Activated CD4-positive, alpha-beta memory T cell treated with anti-CD3 and anti-CD28 coated beads for 36 hours (primary cell): ENCODE measurements around the gene SNAI3. TPM values are rescaled to one million over a fixed set of nuclear protein-coding genes. Genes with fewer than 3 reads are reported as not detected.

Experiments
- CTCF ChIA-PET: fragments of 350-600 bp; sonication (Branson Sonifier 250); formaldehyde crosslinking; loops from one replicate; lab custom pipeline; 2021; ENCODE audit warnings: antibody characterized with exemption, inconsistent platforms; lab: Charles Lee
- POLR2A ChIA-PET: fragments of 350-600 bp; sonication (Branson Sonifier 250); formaldehyde crosslinking; loops from one replicate; lab custom pipeline; 2021; ENCODE audit warnings: antibody characterized with exemption; lab: Charles Lee
- DNase-seq: peaks from one replicate; pipeline ENCODE4 v3.0.0-alpha.2; 2020
- H3K27ac Mint-ChIP-seq: one replicate; pipeline ENCODE4 v1.8.0; 2021; ENCODE audit warnings: mixed read lengths
- H3K27me3 Mint-ChIP-seq: one replicate; pipeline ENCODE4 v1.8.0; 2021; ENCODE audit warnings: mixed read lengths
- H3K36me3 Mint-ChIP-seq: one replicate; pipeline ENCODE4 v1.8.0; 2021; ENCODE audit warnings: mixed read lengths
- H3K4me1 Mint-ChIP-seq: one replicate; pipeline ENCODE4 v1.8.0; 2021; ENCODE audit warnings: low read depth, mixed read lengths
- H3K4me3 Mint-ChIP-seq: one replicate; pipeline ENCODE4 v1.8.0; 2021; ENCODE audit warnings: mild to moderate bottlenecking, mixed read lengths
- H3K9me3 Mint-ChIP-seq: one replicate; pipeline ENCODE4 v1.8.0; 2021; ENCODE audit warnings: mixed read lengths
- intact Hi-C: fragments of 100-400 bp; cut with micrococcal nuclease; formaldehyde crosslinking; loops from one replicate; pipeline ENCODE4 v1.15.1; 2023
- total RNA-seq, 2 experiments: library from RNA; stranded (reverse); gene quantifications; one replicate each; pipeline ENCODE4 v1.2.3, GENCODE V29; 2021

The SNAI3 gene
- total RNA-seq, 2 experiments from 2014 or later, result 5.5 to 5.8 TPM

DNA sequence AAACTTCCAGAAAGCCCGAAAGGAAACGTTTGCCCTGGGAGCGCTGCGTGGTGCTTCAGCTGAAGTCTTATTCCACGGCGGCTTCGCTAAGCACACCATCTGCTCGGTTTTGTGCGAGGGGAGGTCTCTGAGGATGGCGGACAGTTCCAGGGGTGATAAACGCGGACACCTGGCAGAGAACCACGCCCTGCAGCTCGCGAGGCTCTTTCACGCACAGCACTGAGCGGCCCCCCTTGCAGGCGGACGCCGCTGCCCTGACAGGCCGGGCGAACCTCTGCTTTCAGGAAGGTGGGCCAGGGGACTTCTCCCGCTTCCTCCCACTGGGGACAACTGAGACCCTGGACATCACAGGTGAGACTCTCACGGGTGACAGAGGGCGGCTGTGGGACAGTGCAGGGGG is 27.1 kb downstream of the SNAI3 start:
- no peaks in the 10 kb centered on the region for H3K27me3 Mint-ChIP-seq
- H3K4me3 Mint-ChIP-seq, result no peak overlapping the region
- ChIA-PET POLR2A (no interaction called here), CTCF (no interaction called here)
- no peaks in the 10 kb centered on the region for H3K9me3 Mint-ChIP-seq
- no peak overlapping the region for H3K27ac Mint-ChIP-seq
- no peak for DNase-seq
- H3K4me1 Mint-ChIP-seq, result peaks cover 14% of the 10 kb centered on the region
- intact Hi-C loops, result no loop called here
- peaks cover 11% of the 10 kb centered on the region for H3K36me3 Mint-ChIP-seq

DNA sequence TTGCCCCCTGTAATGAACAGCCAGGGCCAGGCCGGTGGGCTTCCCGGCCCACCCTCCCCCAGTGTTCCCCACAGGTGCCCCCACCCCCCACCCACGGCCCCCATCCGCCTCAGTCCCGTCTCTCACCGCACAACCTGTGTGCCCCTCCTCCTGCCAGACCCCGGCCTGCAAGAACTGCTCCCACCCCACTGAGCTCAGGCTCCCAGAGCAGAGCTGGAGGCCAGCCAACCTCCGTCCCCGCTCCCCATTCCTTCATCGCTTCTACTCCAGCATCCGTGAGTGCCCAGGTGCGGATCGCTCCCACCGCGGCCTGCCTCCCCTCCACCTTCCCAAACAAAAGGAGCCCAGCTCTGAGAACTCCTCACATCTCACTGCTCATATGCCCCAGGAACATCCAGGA is 27.6 kb downstream of the SNAI3 start:
- Mint-ChIP-seq H3K36me3 (peaks cover 11% of the 10 kb centered on the region), H3K9me3 (no peaks in the 10 kb centered on the region), H3K27me3 (no peaks in the 10 kb centered on the region), H3K27ac (no peak overlapping the region), H3K4me1 (peaks cover 11% of the 10 kb centered on the region), H3K4me3 (no peak overlapping the region)
- ChIA-PET CTCF (interaction anchor here (1.3 kb wide), 1 partner anchor 79 kb away, joined by 3 read pairs; no protein-coding TSS in a partner anchor), POLR2A (no interaction called here)
- intact Hi-C loops, result no loop called here
- DNase-seq, result no peak

DNA sequence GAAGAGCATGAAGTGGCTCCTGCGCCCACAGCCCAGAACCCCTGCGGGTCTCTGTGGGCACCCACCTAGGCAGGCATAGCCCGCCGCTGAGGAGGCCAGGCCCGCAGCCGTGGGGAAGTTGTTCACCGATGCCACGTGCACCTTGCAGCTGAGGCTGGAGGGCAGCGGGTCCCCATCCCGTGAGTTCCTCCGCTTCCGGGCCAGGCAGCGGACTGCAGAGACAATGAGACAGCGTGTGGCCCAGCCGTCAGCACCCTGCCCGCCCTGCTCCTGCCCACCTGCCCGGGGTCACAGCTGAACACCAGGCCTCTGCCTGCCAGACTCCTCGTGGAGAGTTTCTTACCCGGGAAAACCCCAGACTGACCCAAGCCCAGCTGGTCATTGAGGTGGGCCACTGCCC is 28.9 kb downstream of the SNAI3 start:
- POLR2A ChIA-PET, result no interaction called here
- no peaks in the 10 kb centered on the region for H3K9me3 Mint-ChIP-seq
- peaks cover 11% of the 10 kb centered on the region for H3K4me1 Mint-ChIP-seq
- H3K27ac Mint-ChIP-seq, result no peak overlapping the region
- intact Hi-C loops, result no loop called here
- H3K36me3 Mint-ChIP-seq, result peaks cover 11% of the 10 kb centered on the region
- H3K27me3 Mint-ChIP-seq, result no peaks in the 10 kb centered on the region
- no peak overlapping the region for H3K4me3 Mint-ChIP-seq
- no peak for DNase-seq
- CTCF ChIA-PET, result interaction anchor here (1.3 to 2.2 kb wide), 2 partner anchors 28 to 80 kb away, joined by 3 to 4 read pairs; no protein-coding TSS in a partner anchor

DNA sequence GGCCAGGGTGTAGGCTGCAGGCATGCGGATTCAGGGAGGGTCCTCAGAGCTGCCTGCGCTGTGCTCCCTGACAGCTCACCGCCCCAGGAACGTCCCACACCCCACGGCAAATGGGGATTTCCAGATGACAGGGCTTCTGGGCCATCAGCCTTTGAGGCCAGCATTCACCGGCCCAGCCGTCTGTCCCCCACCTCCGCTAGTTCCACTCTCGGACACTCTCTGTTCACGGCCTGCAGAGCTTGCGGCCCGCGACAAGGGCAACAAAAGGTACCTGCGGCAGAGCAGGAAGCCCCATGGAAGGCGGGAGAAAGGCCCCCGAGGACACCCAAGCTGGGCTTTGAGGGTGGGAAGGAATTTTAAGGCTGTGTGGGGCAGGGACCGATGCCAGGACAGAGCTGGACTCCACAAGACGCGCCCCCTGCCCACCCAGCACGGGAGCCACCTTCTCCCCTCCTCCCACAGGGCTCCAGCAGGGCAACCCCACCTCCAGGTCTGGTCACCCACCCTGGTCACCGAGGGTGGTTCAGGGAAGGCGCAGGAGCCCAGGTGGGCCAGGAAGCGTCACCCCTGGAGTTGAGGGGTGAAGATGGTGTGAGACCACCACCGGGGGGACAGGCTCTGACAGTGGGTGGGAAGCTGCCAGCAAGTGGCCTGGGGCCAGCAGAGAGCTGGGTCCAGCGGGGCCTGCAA is 29.9 kb downstream of the SNAI3 start:
- CTCF ChIA-PET, result interaction anchor here (2.2 kb wide), 1 partner anchor 29 kb away, joined by 4 read pairs; no protein-coding TSS in a partner anchor
- Mint-ChIP-seq H3K4me1 (peaks cover 11% of the 10 kb centered on the region), H3K4me3 (no peak overlapping the region), H3K27me3 (no peaks in the 10 kb centered on the region), H3K27ac (no peak overlapping the region), H3K36me3 (peaks cover 11% of the 10 kb centered on the region), H3K9me3 (no peaks in the 10 kb centered on the region)
- POLR2A ChIA-PET, result no interaction called here
- intact Hi-C loops, result no loop called here
- DNase-seq, result no peak

DNA sequence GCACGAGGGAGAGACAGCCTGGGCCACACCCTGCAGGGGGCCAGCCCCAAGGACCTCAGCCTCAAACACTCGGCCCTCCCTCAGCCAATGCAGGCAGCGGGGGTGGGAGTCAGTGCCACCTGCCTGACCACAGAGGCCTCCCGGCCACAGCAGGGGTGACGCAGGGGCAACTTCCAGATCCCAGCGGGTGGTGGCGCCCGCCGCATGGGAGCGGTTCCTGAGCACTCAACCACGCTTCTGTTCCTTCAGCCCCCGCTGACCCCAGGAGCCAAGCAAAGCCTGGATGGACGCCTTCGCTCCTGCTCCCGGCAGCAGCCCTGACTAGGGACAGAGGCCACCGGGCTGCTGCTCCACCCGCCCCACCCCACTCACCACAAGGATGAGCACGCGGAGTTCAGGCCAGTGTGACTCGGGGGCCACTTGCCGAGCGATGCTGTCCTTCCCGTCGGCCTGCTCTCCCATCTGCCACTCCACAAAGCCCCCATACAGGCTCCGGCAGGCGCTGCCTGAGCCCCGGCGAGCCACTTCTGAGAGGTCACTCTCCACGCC is 30.5 kb downstream of the SNAI3 start:
- Mint-ChIP-seq H3K4me3 (no peak overlapping the region), H3K27ac (no peak overlapping the region), H3K4me1 (peaks cover 7% of the 10 kb centered on the region), H3K36me3 (peaks cover 12% of the 10 kb centered on the region), H3K27me3 (no peaks in the 10 kb centered on the region), H3K9me3 (no peaks in the 10 kb centered on the region)
- ChIA-PET CTCF (interaction anchor here (2.2 kb wide), 1 partner anchor 30 kb away, joined by 4 read pairs; no protein-coding TSS in a partner anchor), POLR2A (no interaction called here)
- intact Hi-C loops, result no loop called here
- DNase-seq, result no peak

DNA sequence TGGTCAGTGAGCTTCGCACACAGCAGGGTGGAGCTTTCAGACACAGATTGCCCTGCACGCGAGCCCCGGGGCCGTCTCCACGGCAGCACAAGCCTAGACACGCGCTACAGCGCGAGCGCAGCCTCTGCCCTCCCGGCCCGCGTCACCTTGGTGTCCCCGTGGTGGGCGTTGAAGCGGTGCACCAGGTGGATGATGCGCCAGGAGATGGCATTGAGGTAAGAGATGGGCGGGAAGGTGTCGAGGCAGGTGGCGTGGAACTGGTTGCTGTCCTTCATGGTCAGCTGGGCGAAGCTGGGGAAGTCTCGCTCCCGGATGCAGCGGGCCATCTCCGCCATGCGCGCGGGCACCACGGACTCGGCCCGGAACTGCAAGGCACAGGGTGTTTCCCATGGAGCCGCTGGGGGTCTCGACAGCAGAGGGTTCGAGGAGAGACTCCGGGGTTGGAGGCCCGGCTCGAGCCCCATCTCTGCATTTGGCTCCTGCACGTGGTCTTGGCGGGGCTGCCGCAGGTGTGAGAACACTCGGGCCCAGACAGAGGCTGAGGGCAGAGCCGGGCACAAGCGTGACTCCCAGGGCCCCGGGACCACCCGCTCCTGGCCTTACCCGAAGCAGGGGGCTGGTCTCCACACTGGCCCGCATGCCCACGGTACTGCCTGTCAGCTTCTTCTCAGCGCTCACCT is 31.1 kb downstream of the SNAI3 start:
- Mint-ChIP-seq H3K27ac (no peak overlapping the region), H3K27me3 (no peaks in the 10 kb centered on the region), H3K4me3 (no peak overlapping the region), H3K36me3 (peaks cover 13% of the 10 kb centered on the region), H3K4me1 (peaks cover 7% of the 10 kb centered on the region), H3K9me3 (no peaks in the 10 kb centered on the region)
- no peak for DNase-seq
- CTCF ChIA-PET, result no interaction called here
- POLR2A ChIA-PET, result no interaction called here
- intact Hi-C loops, result no loop called here

DNA sequence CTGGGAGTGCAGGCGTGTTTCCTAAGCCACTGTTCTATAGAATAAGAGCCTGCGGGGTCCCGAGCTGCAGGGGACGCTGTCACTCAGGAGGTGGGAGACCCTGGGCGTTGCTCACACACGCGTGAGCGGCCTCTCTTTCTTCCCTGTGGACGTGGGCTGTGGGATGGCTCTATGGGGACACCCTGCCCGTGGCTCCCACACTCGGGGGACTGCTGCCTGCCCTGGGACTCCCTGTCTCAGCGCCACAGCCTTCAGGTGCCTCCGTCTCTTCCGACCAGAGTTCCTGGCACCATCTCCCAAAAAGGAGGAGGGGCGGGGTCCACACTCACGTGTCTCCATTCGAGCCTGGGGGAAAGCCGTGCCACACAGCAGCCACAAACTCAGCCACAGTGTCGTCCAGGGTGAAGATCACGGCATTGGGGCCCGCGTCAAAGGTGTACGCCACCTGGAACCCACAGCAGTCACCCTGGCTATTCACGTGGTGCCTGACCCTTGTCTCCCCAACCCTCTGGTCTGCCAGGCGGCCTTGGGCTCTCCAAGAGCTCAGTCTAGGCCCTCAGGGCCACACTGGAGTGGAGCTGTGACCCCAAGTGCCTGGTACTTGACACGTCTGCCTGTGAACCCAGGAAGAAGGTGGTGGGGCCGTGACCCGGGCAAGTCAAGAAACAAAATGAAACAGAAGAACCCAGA is 31.8 kb downstream of the SNAI3 start:
- intact Hi-C loops, result loop anchor here (5.0 kb wide), 1 partner anchor 838 kb away; the partner anchor contains the start of gene ANKRD11
- Mint-ChIP-seq H3K4me1 (peaks cover 8% of the 10 kb centered on the region), H3K9me3 (no peaks in the 10 kb centered on the region), H3K4me3 (no peak overlapping the region), H3K36me3 (peaks cover 14% of the 10 kb centered on the region), H3K27ac (no peak overlapping the region), H3K27me3 (no peaks in the 10 kb centered on the region)
- no peak for DNase-seq
- POLR2A ChIA-PET, result no interaction called here
- CTCF ChIA-PET, result no interaction called here

DNA sequence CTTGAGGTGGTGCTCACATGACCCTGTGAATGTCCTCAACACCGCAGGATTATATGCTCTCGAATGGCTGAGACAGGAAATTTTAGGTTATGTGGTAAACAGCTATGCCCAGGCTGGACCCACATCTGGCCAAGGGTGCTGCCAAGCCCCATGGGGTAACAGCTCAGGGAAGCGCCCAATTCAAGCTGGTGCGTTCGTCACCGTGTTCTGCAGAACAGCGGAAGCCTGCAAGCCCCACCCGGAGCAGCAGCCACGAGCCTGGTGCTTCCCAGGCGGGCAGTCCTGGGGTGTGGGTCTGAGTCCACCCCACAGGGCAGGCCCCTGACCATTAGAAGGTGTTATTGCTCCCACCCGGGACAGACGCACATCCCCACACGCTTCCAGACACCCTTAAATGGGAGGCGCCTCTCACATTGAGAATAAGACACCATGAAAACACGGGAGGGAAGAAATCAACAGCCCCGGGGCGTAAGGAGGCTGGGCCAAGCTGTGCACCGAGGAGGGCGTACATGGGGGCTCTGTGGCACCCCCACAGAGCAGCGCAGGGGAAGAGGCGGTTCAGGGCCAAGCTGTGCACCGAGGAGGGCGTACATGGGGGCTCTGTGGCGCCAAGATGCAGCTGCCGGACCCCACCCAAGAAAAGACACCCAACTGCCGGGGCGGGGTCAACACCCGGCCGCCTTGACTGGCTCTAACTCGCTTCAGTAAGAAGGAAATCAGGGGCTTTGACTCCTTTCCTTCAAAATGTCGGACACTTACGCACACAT is 32.5 kb downstream of the SNAI3 start:
- POLR2A ChIA-PET, result no interaction called here
- H3K4me3 Mint-ChIP-seq, result no peak overlapping the region
- intact Hi-C loops, result loop anchor here (5.0 kb wide), 1 partner anchor 839 kb away; the partner anchor contains the start of gene ANKRD11

DNA sequence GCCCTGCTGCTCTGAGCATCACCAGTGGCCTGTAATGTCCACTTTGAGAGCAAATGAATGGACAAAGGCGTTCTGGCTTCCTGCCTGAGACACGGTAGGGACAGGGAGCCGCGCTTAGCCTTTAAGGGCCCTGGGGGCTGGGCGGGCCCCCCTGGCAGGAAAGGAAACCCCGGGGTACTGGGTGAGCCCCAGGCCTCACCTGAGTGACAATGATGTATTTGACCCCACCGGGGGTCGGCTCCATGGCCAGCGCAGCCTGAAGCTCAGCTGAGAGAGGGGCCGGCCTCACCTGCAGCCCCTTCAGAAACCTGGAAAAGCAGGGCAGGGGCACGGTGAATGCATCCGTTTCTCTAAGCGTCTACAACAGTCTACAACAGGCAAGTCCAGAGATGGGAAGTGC is 33.2 kb downstream of the SNAI3 start:
- intact Hi-C loops, result loop anchor here (5.0 kb wide), 1 partner anchor 839 kb away; the partner anchor contains the start of gene ANKRD11
- Mint-ChIP-seq H3K27me3 (no peaks in the 10 kb centered on the region), H3K27ac (no peak overlapping the region), H3K4me1 (peaks cover 14% of the 10 kb centered on the region), H3K36me3 (peaks cover 19% of the 10 kb centered on the region), H3K9me3 (no peaks in the 10 kb centered on the region), H3K4me3 (no peak overlapping the region)
- ChIA-PET CTCF (no interaction called here), POLR2A (no interaction called here)
- DNase-seq, result no peak

More for the DNA sequence above, 32.5 kb downstream of the SNAI3 start:
- CTCF ChIA-PET, result no interaction called here
- Mint-ChIP-seq H3K27ac (no peak overlapping the region), H3K9me3 (no peaks in the 10 kb centered on the region), H3K4me1 (peaks cover 14% of the 10 kb centered on the region), H3K36me3 (peaks cover 19% of the 10 kb centered on the region), H3K27me3 (no peaks in the 10 kb centered on the region)
- no peak for DNase-seq

DNA sequence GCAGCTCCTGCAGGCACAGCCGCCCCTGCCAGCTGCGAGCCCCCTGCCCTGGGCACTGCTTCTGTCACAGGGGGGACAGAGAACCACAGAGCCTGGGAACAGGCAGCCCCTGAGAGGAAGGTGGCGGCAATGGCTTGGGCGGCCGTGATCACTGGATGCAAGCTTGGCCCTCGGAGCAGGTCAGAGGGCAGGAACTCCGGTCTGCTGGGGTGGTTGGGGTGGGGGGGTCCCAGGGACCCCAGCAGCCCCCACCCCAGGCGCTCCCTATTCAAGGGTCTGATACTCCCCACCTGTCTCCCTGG is 33.6 kb downstream of the SNAI3 start:
- Mint-ChIP-seq H3K27ac (no peak overlapping the region), H3K36me3 (peaks cover 19% of the 10 kb centered on the region), H3K4me3 (no peak overlapping the region), H3K27me3 (no peaks in the 10 kb centered on the region), H3K9me3 (no peaks in the 10 kb centered on the region), H3K4me1 (peaks cover 14% of the 10 kb centered on the region)
- ChIA-PET POLR2A (no interaction called here), CTCF (no interaction called here)
- intact Hi-C loops, result loop anchor here (5.0 kb wide), 1 partner anchor 840 kb away; the partner anchor contains the start of gene ANKRD11
- no peak for DNase-seq

DNA sequence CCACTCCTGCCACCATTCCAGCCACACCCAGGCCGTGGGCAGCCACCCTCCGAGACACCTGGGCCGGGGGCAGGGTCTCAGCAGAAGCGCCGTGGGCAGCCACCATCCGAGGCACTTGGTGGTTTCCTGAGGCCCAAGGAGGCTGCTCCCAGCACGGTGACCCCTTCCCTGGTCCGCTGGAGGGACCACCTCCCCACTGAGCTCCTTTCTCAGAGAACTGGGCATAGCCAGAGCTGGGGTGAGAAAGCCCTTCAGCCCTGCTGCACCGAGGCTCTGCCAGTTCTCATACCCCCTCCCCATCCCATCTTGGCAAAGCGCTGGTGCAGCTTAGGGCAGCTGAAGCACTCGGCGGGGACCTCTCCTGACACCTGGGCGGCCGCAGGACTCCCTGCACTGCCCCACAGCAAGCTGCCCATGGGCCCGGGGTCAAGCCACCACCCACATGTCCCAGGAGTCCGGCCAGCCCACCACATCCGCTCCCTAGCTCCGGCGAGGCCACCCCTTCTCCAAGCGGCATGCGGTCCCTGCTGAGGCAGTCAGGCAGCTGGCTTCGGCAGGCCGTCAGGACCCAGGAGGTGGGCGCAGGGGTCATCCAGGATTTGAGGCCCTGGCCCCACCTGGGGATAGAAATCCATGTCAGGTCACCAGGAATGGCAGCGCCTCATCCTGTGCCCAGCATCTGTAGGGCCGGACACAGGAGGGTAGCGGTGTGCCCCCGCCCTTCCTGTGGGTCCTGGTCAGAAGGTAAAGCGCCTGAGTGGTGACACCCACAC is 34.1 kb downstream of the SNAI3 start:
- intact Hi-C loops, result loop anchor here (1.0 to 5.0 kb wide), 8 partner anchors 11 to 840 kb away; partner anchors contain the start of genes ANKRD11, MVD and ZC3H18
- Mint-ChIP-seq H3K4me3 (no peak overlapping the region), H3K9me3 (no peaks in the 10 kb centered on the region), H3K36me3 (peaks cover 19% of the 10 kb centered on the region), H3K4me1 (peaks cover 14% of the 10 kb centered on the region), H3K27ac (peak overlapping the region; percentile 97), H3K27me3 (no peaks in the 10 kb centered on the region)
- DNase-seq, result no peak
- ChIA-PET CTCF (interaction anchor here (0.9 kb wide), 1 partner anchor 29 kb away, joined by 4 read pairs; no protein-coding TSS in a partner anchor), POLR2A (no interaction called here)
